GM13977 (cell line): Measurements from ENCODE around the gene MAU2.
"Not testable (repeated sequence)": the region's sequence is repeated elsewhere in the genome, so short reads cannot be mapped to it uniquely, and the experiment has no call there.

Source experiments
- DNase-seq: peaks from one replicate; pipeline ENCODE4 v3.0.0; 2012; ENCODE audit warnings: low spot score
- CTCF ChIP-seq: IDR thresholded peaks from 2 replicates; pipeline ENCODE4 v1.5.1; 2012; ENCODE audit warnings: mild to moderate bottlenecking, control low read depth; ENCODE audit not compliant: insufficient read depth; ENCODE audit errors: extremely low read depth, missing control alignments
- in situ Hi-C: fragments of 300-500 bp; cut with MboI; formaldehyde crosslinking; loops from one replicate; pipeline ENCODE4 v1.12.0; 2022; ENCODE audit warnings: low sequenced_read_pairs, low pct_unique_long_range_greater_than_20kb, mixed read lengths, inconsistent platforms; ENCODE audit not compliant: unreplicated experiment

Gene MAU2

GRCh38 chr19:19385131-19385895 lies 64.7 kb downstream of the MAU2 start:
- TF ChIP-seq CTCF = peak; percentile 42
- in situ Hi-C loops = no loop called here

GRCh38 chr19:19385896-19386869 lies 65.6 kb downstream of the MAU2 start:
- DNase-seq = no peak
- in situ Hi-C loops = no loop called here
- TF ChIP-seq CTCF = no peak

More at GRCh38 chr19:19385131-19385895, 64.7 kb downstream of the MAU2 start:
- DNase-seq = peak; percentile 97

GRCh38 chr19:19387108-19387507 lies 66.5 kb downstream of the MAU2 start:
- TF ChIP-seq CTCF = no peak
- in situ Hi-C loops = no loop called here

GRCh38 chr19:19388568-19389555 lies 68.2 kb downstream of the MAU2 start:
- in situ Hi-C loops = no loop called here
- no peak for TF ChIP-seq CTCF
- no peak for DNase-seq

More at GRCh38 chr19:19387108-19387507, 66.5 kb downstream of the MAU2 start:
- no peak for DNase-seq

GRCh38 chr19:19389683-19390082 lies 69.1 kb downstream of the MAU2 start:
- DNase-seq, in situ Hi-C loops: not testable (repeated sequence)

GRCh38 chr19:19394333-19394732 lies 73.7 kb downstream of the MAU2 start:
- in situ Hi-C loops, DNase-seq: not testable (repeated sequence)
